Esophagus squamous epithelium (tissue), 5 donors: Measurements from ENCODE around the gene MRPS27. TPM values are rescaled to one million over a fixed set of nuclear protein-coding genes. Genes with fewer than 3 reads are reported as not detected.

Experiments
- DNase-seq: peaks from one replicate; lab custom pipeline; 2025; lab: John Stamatoyannopoulos, UW
- H3K27ac ChIP-seq, 4 donors: fragments of 200-600 bp; sonication (generic); one replicate each; pipeline ENCODE4 v1.5.1; 2016 to 2019; ENCODE audit warnings: mild to moderate bottlenecking in 1 of 4
- H3K27me3 ChIP-seq, 4 donors: fragments of 200-600 bp; sonication (generic); 1 replicate in 3 of 4; 2 replicates in 1 of 4; pipeline versions ENCODE4 v1.5.1 to v1.6.0; 2017 to 2021; ENCODE audit warnings: antibody characterized with exemption in 1 of 4
- H3K36me3 ChIP-seq, 3 donors: fragments of 200-600 bp; sonication (generic); one replicate each; pipeline ENCODE4 v1.5.1; 2016 to 2019
- H3K4me1 ChIP-seq, 3 donors: fragments of 200-600 bp; sonication (generic); one replicate each; pipeline ENCODE4 v1.5.1; 2017 to 2019
- H3K4me3 ChIP-seq, 4 donors: fragments of 200-600 bp; sonication (generic); 1 replicate in 3 of 4; 2 replicates in 1 of 4; pipeline ENCODE4 v1.5.1; 2016 to 2019; ENCODE audit warnings: mild to moderate bottlenecking in 2 of 4, moderate library complexity in 1 of 4
- H3K9me3 ChIP-seq, 3 donors: fragments of 200-600 bp; sonication (generic); one replicate each; pipeline ENCODE4 v1.5.1; 2016 to 2019
- POLR2A ChIP-seq, 4 donors: fragments of 450-650 bp; IDR thresholded peaks; one replicate each; pipeline ENCODE4 v1.6.1; 2017; ENCODE audit warnings: antibody characterized with exemption in 4 of 4, mild to moderate bottlenecking in 4 of 4, moderate library complexity in 3 of 4
- WGBS, 2 donors: methylation state at CpG; one replicate each; pipeline ENCODE4 v1.1.5; 2018; 5-methylcytosine and 5-hydroxymethylcytosine counted together
- intact Hi-C: fragments of 100-400 bp; cut with DNase I; formaldehyde crosslinking; loops from one replicate; pipeline ENCODE4 v1.15.0; 2022
- total RNA-seq, 4 donors: library from RNA; depleted of rRNA; stranded (reverse); fragments of >200 nt; gene quantifications; one replicate each; pipeline ENCODE4 v1.1.0, GENCODE V29; 2016
- TF ChIP-seq, protein P1 (sequence below), 6 experiments: fragments of 450-650 bp in 4 of 6; fragments of 200-600 bp in 2 of 6; sonication (generic) in 2 of 6; IDR thresholded peaks; one replicate each; pipeline ENCODE4 v1.5.1; 2016 to 2019; ENCODE audit warnings: antibody characterized with exemption in 6 of 6, mild to moderate bottlenecking in 4 of 6, moderate library complexity in 4 of 6
- donor health status: DM: yes; HTN: yes; CAD: no.

Gene MRPS27
- total RNA-seq, 4 donors from 2014 or later: 33.7 to 60.0 (median 53.9) TPM

DNA sequence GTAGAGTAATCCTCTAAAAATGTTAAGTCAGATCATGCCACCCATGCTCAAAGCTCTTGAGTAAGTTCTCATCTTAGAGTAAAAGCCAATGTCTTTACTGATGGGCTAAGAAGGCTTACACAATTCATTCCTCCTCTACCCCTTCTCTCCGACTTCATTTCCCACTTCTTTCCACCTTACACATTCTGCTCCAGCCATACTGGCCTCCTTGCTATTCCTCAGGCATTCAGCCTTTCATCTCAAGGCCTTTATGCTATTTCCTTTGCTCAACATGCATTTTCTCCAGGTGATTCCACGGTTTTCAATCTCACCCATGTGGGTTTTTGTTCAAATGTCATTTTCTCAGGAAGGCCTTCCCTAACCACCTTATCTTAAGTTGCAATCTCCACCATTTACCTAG, 107.9 kb downstream of the MRPS27 start:
- Histone ChIP-seq H3K4me3 (no peak overlapping the region), H3K9me3 (no peaks in the 10 kb centered on the region), H3K27ac (no peak overlapping the region), H3K27me3 (no peaks in the 10 kb centered on the region), H3K4me1 (peaks cover 3 to 18% (median 14%) of the 10 kb centered on the region in 3 donors), H3K36me3 (peaks cover 0 to 16% (median 0%) of the 10 kb centered on the region in 3 donors)
- 91 to 93% methylated on average over 2 of the region's 2 CpGs for WGBS, 2 donors
- DNase-seq: no peak
- TF ChIP-seq, protein P1, sequence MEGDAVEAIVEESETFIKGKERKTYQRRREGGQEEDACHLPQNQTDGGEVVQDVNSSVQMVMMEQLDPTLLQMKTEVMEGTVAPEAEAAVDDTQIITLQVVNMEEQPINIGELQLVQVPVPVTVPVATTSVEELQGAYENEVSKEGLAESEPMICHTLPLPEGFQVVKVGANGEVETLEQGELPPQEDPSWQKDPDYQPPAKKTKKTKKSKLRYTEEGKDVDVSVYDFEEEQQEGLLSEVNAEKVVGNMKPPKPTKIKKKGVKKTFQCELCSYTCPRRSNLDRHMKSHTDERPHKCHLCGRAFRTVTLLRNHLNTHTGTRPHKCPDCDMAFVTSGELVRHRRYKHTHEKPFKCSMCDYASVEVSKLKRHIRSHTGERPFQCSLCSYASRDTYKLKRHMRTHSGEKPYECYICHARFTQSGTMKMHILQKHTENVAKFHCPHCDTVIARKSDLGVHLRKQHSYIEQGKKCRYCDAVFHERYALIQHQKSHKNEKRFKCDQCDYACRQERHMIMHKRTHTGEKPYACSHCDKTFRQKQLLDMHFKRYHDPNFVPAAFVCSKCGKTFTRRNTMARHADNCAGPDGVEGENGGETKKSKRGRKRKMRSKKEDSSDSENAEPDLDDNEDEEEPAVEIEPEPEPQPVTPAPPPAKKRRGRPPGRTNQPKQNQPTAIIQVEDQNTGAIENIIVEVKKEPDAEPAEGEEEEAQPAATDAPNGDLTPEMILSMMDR (IDR thresholded peaks at IDR 0.05): no peak
- intact Hi-C loops: no loop called here

DNA sequence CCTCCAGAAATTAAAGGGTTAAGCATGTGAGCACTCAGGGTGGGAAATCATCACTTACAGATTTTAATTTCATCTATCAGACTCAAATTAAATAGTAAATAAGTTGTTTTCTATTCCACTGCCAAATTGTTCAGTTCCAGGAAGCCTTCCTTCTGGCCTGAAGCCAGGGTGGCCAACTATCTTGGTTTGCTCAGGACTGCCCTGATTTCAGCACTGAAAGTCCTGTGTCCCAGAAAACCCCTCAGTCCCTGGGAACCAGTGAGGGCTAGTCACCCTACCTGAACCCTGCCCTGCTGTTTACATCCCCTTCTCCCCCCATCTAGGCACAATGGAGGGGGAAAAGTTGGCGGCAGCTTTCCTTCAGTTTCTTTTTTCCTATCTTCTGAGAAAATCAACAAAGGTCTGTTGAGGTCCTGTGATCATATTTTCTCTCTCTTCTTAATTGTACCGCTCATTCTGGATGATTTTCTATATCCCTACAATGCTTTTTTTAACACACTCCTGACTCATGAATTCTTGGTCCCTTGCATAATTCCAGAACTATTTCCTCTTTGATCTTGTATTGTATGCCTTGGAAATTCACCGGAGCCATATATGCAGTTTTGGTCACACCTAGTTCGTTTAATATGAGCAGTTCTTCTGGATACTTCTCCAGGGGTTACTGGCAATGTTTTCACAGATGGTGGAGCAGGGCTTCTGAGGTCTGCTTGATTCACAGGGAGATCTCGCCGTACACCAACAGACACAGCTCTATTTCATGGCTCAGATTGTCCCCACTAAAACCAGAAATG, 109.0 kb downstream of the MRPS27 start:
- Histone ChIP-seq H3K9me3 (no peaks in the 10 kb centered on the region), H3K4me3 (no peak overlapping the region), H3K27me3 (no peaks in the 10 kb centered on the region), H3K27ac (peak overlapping the region; percentile 47 to 78 (median 64)), H3K36me3 (peaks cover 0 to 8% (median 0%) of the 10 kb centered on the region in 3 donors), H3K4me1 (peaks cover 3 to 18% (median 14%) of the 10 kb centered on the region in 3 donors)
- DNase-seq: no peak
- TF ChIP-seq POLR2A (IDR thresholded peaks at IDR 0.05): no peak
- TF ChIP-seq, protein P1 (IDR thresholded peaks at IDR 0.05): no peak
- intact Hi-C loops: no loop called here
- 24 to 44% methylated on average over 4 to 6 of the region's 6 CpGs for WGBS, 2 donors

DNA sequence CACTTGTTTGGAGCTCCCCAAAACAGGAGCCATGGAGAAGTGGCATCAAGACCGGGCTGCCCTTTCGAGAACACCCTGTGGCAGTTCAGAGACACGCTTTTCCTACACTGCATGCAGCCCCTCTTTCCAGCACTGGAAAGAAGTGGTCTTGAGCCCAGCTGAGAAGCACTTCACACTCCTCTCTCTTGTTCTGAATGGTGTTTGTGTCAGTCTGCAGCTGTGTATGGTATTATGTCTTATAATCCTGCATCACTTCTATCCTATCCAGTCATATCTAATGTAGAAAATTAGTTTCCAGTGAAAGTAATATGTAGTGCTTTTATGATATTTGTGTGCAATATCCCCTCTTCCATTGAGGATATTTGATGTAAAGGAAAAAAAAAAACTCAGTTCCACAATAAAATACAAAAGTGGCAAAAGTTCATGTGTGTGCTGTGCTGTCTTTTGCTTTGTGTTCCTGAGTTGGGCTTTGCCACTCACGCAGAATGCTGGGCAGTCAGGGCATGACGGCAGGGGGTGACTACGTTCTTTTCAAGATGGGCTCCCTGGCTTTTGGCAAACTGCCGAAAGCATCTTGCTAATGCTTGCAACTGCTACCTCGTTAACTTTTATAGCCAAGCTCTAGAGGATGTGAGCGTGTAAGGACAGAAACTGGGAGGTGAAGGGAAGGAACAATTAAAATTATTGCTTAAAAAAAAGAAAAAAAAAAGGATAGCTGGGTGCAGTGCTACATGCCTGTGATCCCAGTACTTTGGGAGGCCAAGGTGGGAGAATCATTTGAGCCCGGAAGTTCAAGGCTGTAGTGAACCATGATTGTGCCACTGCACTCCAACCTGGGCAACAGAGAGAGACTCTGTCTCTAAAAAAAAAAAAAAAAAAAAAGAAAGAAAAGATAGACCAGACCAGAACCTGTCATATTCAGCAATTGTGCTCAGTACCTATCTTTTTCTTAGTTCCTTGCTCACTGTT, 110.6 kb downstream of the MRPS27 start:
- no peaks in the 10 kb centered on the region for H3K27me3 ChIP-seq
- WGBS, 2 donors: 55 to 67% methylated on average over 10 of the region's 10 CpGs
- intact Hi-C loops: no loop called here
- no peaks in the 10 kb centered on the region for H3K9me3 ChIP-seq
- peaks cover 3 to 18% (median 14%) of the 10 kb centered on the region in 3 donors for H3K4me1 ChIP-seq
- H3K36me3 ChIP-seq: peaks cover 0 to 17% (median 0%) of the 10 kb centered on the region in 3 donors
- no peak overlapping the region for H3K4me3 ChIP-seq
- no peak for DNase-seq
- no peak overlapping the region for H3K27ac ChIP-seq
- no peak for TF ChIP-seq POLR2A (IDR thresholded peaks at IDR 0.05)
- TF ChIP-seq, protein P1 (IDR thresholded peaks at IDR 0.05): no peak

DNA sequence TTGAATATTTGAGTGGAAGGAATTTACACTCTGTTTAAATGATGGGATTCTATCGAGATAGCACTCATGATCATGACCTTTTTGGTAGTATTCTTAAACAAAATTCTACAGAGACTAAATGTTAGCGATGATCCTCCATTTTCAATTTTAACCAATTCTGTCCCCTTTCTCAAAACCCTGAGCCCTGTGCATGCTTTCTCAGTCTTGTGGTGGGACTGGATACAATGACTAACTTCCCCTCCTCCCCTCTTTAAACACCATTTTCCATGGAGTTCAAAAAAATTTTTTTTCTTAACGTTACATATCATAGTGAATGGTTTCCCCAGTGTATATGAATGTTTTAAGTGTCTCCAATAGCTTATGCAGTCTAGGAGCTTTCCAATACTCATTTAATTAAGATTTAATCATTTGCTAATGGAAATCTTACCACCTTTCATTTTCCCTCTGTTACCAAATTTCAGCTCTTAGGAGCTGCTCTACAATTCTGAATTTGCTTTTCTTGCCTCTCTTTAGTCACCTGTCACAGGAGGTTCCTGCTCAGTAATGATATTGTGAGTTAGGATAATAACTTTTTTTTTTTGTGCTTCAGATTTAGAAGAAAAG, 111.6 kb downstream of the MRPS27 start:
- no peaks in the 10 kb centered on the region for H3K9me3 ChIP-seq
- H3K4me3 ChIP-seq: no peak overlapping the region
- H3K27me3 ChIP-seq: no peaks in the 10 kb centered on the region
- no peak for DNase-seq
- TF ChIP-seq, protein P1 (IDR thresholded peaks at IDR 0.05): no peak
- no peak for TF ChIP-seq POLR2A (IDR thresholded peaks at IDR 0.05)
- intact Hi-C loops: no loop called here
- 87 to 94% methylated on average over 3 of the region's 3 CpGs for whole genome bisulfite sequencing, 2 donors
- peaks cover 0 to 27% (median 0%) of the 10 kb centered on the region in 3 donors for H3K36me3 ChIP-seq
- H3K27ac ChIP-seq: no peak overlapping the region
- H3K4me1 ChIP-seq: peaks cover 3 to 18% (median 14%) of the 10 kb centered on the region in 3 donors
